ENCODE results near the gene INVS.
"Not testable (repeated sequence)": the region's sequence is repeated elsewhere in the genome, so short reads cannot be mapped to it uniquely, and the experiment has no call there.

GRCh38 chr9:100145167-100145934 is 46.3 kb downstream of the INVS start:
- TF ChIP-seq POLR2A, TAF1 (IDR thresholded peaks at IDR 0.05; ENCODE audit: low read depth, low read length): not testable (repeated sequence)

All from GM12891 (cell line).